Measurements from ENCODE around the gene COL5A1.
"Not testable (repeated sequence)": the region's sequence is repeated elsewhere in the genome, so short reads cannot be mapped to it uniquely, and the experiment has no call there.

The COL5A1 gene

GRCh38 chr9:134638502-134639090 is 3.0 kb upstream of the COL5A1 start:
- no peak for DNase-seq

DNA sequence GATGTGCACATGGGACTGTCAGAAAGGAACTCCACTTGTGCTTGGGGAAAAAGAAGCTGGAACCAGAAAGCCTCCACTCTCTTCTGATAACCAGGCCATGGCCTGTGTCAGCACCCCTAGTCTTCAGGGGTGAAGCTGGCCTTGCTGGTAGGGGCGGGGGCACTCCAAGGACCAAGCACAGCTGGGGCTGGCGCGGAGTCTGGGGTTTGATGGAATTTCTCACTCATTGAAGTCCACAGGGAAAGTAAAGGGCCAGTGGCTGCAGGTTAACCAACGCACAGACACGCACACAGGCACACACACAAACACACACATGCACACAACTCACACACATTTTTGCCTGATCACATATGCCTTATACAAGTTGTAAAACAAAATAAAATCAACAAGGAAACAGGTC is 1.6 kb upstream of the COL5A1 start:
- no peak for DNase-seq

- DNase-seq, result no peak
Observed at GRCh38 chr9:134640506-134641172, 964 bp upstream of the COL5A1 start.

DNA sequence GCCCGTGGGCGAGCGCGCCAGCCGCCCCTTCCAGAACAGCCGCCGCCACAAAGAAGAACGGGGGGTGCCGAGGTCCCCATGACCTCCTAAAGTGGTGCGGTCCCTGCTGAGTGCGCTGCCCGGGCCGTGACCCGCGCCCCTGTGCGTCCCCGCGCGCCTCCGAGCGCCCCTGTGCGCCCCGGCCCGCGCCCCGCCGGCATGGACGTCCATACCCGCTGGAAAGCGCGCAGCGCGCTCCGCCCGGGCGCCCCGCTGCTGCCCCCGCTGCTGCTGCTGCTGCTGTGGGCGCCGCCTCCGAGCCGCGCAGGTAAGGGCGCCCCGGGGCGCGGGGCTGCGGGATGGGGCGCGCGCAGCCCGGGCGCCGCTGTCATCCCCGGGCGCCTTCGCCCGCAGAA is 384 bp downstream of the COL5A1 start:
- no peak for DNase-seq

DNA sequence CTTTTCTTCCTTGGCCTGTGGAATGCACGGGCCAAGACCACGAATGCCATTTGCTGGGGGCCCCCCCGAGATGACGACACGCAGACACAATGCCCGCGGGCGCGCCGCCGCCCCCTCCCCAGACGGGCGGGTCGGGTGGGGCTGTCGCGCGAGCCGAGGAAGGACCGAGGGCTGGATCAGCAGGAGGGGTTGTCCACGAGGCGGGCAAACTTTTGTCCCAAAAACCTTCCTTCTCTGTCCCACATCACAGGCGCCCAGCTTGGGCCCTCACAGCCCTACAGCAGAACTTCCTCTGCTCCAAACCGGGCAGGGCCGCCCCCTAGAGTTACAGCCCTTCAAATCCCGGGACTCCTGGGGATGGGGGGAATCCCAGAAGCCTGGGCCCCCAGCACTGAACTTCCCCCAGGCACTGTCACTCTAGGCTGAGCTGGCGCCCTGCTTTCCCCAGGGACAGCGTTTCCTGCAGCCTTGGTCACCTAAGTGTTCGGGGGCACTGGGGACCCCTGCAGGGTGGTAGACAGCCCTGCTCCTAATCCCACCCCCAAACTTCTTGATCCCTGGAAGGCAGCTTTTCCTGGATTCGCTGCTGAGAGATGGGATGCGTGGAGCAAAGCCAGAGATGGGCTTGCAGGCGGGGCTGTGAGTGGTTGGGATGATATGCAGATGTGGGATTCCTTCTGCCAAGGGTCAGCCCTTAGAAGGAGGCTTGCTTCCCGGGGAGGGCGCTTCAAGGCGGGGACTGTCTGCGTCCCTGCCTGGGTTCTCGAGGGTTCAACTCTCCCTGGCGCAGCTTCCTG is 980 bp downstream of the COL5A1 start:
- DNase-seq, result no peak

DNA sequence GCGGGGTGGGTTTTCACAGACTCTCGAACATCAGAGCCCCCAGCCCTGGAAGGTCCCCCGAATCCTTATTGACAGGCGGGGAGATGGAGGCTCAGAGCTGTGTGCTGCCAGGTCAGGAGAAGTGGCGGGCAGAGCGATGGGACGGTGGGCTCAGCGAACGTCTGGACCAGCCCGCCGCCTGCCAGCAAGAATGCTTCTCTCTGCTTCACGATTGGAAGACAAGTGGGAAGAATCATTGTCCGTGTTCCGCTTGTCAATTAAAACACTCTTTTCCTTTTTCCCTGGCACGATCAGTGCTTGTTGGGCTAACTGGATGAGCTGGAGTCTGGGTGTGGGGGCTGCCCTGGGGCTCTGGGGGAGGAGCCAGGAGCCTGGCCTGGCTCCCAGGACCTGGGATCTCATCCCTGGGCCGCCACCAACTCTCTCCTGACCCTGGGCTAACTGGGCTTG is 1.6 kb downstream of the COL5A1 start:
- no peak for DNase-seq

GRCh38 chr9:134644401-134644724 is 2.8 kb downstream of the COL5A1 start:
- DNase-seq, result not testable (repeated sequence)

GRCh38 chr9:134644725-134645606 is 3.4 kb downstream of the COL5A1 start:
- peak in 4 of 51 donors; percentile 5 to 41 (median 20) for DNase-seq

DNA sequence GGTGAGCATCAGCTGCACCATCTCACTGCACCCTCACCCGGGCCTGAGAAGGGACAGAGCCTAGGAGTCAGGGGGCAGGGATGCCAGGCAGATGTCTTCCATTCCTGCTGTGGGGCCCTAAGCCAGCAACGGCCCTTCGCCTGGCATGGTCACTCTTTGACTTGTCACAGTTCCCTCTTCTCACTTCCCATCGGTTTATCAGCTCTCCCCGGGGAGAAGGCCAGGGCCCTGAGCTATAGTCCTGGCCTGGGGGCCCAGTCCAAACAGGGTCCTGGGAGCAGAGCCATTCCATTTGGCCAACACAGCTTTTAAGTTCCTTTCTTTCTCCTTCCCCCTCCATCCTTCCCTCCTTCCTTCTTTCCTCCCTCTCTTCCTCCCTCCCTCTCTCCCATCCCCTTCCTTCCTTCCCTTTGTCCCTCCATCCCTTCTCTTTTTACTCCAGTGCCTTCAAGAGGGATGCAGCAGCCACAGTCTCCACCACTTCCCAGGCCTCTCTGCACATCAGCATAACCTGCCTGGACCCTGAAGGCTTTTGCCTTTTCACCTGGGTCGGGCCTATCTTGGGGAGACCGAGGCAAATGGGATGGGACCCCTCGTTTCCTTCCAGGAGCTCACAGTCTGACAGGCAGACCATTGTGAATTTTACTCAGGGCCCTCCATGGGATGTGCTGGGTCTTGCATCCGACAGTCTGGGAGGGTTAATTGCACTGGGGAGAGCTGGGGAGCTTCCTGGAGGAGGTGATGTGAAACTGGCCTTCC is 4.2 kb downstream of the COL5A1 start:
- DNase-seq, result no peak

- DNase-seq, result no peak
Observed at GRCh38 chr9:134647359-134648080, 5.9 kb downstream of the COL5A1 start.

GRCh38 chr9:134648701-134649530 is 7.3 kb downstream of the COL5A1 start:
- no peak for DNase-seq

- DNase-seq, result no peak
Observed at GRCh38 chr9:134650431-134651190, 9.0 kb downstream of the COL5A1 start.

- no peak for DNase-seq
Observed at GRCh38 chr9:134651226-134651905, 9.8 kb downstream of the COL5A1 start.

DNA sequence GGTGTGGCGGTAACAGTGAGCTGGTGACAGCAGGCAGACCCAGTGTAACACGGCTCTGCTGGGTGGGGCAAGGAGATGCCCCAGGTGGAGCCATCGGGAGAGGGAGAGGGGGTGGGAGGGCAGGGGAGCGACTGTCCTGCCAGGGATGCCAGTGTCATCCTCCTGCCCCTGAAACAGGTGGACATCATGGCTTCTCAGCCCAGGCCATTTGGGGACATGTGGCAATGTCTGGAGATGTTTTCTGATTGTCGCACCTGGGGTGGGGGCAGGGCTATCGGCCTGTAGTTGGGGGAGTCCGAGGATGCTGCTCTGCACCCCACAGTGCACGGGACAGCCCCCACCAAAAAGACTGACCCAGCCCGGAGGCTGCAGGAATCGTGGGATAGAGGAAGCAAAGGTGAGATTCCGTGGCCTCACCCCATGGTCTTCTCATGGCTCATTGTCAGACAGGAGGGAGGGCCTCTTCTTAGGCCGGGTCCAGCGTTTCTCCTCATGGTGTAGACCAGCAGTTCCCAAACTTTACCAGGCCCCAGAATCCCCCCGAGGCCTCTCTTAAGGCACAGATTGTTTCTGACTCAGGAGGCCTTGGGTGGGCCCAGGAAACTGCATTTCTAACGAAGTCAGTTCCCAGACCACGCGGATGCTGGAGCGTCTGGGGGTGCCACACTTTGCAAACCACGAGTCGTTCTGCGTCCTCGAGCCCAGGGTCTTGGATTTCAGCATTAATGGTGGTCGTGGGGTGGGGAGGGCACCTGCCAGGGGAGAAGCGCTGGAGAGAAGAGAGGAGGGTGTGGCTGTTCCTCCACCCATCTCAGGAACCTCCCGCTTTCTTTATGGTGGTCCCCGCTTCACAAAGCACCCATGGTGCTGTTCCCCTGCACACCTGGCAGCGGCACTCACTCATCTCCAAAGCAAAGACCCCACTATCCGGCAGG is 11.0 kb downstream of the COL5A1 start:
- no peak for DNase-seq

DNA sequence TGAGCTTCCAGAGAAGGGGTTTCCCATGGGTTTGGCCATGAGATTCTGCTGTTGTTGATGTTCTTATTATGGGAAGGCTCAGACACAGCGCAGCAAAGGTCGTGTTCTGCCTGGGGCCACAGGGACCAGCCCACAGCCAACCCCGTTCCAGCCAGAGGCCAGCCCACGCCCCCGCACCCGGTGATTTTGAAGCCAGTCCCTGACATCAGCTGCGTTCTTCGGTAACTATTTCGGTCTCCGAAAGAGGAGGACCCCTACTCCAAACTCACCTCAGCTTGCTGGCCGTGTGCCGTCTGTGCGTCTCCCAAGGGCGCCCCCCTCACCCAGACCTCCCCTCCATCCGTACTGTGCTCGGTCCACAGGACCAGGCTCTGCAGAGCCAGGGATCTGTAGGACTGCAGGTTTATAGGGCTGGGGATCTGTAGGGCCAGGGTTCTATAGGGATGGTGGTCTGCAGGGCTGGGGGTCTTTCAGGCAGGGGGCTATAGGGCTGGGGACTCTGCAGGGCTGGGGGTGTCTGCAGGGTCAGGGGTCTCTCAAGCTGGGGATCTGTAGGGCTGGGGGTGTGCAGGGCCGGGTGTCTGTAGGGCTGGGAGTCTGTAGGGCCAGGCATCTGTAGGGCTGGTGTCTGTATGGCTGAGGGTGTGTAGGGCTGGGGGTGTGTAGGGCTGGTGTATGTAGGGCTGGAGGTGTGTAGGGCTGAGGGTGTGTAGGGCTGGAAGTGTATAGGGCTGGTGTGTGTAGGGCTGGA is 11.8 kb downstream of the COL5A1 start:
- no peak for DNase-seq

GRCh38 chr9:134655101-134655500 is 13.5 kb downstream of the COL5A1 start:
- DNase-seq, result no peak
